ENCODE data around the gene TMEM184B. TPM values are rescaled to one million over a fixed set of nuclear protein-coding genes. Genes with fewer than 3 reads are reported as not detected.

The TMEM184B gene
- polyA plus RNA-seq, 2 of the 4 experiments (the other 2 are of a cell fraction): 22.2 to 36.8 TPM

DNA sequence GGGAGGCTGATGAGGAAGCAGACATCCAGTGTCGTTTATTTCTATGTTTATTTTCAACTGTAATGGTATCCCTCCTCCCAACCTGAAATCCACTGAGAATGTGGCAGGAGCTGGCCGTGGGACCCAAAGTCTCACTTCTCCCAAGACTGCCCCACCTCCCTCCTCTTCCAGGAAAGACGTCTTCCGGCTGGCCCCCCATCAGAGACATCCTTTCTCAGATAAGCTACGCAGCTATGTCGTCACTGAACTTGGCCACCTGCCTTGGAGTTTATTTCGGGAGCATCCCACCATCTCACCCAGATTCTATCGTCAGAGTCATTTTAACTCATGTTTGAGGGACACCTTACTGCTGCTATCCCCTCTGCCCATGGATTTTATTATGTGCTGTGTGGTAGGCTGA is 13.9 kb downstream of the TMEM184B start (continued):
- TF ChIP-seq, protein P1, sequence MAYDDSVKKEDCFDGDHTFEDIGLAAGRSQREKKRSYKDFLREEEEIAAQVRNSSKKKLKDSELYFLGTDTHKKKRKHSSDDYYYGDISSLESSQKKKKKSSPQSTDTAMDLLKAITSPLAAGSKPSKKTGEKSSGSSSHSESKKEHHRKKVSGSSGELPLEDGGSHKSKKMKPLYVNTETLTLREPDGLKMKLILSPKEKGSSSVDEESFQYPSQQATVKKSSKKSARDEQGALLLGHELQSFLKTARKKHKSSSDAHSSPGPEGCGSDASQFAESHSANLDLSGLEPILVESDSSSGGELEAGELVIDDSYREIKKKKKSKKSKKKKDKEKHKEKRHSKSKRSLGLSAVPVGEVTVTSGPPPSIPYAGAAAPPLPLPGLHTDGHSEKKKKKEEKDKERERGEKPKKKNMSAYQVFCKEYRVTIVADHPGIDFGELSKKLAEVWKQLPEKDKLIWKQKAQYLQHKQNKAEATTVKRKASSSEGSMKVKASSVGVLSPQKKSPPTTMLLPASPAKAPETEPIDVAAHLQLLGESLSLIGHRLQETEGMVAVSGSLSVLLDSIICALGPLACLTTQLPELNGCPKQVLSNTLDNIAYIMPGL (CRISPR knock-in tag; IDR thresholded peaks at IDR 0.05; ENCODE audit: borderline replicate concordance): no peak

DNA sequence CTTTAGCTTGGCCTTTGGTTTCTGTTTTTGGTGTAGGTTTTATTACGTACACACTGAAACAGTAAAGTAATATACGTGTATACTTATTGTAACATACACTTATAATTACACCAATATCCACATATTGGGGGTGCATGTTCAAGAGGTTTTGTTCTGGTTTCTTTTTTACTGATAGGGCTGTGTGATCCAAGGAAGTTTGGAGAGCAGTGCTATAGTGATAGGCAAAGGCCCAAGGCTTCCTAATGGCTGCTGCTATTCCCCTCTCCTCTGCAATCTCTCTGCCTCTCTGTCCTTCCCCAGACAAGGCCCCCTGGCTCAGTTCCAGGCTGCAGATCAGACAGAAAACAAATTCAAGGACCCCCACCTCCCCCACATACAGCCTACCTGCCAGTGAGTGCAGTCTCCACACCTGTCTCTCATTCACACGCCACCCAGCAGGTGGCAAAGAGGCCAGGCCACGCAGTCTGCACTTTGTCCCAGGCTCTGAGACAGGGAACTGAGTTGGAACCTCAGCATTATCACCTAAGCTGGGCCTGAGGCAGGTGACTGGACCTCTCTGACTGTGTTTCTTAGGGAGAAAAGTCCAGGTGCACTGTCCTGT is 15.1 kb downstream of the TMEM184B start:
- ATAC-seq (no peak), DNase-seq (ENCODE audit: low read depth in 1 of 2, low spot score in 1 of 2) (no peak), FAIRE-seq (no peak)
- no peaks in the 10 kb centered on the region for H3K9me3 ChIP-seq
- WGBS (ENCODE audit: missing lambda C conversion rate): 94% methylated on average over 2 of the region's 4 CpGs
- 0 out of 3 replicates have a peak, but pooled peaks cover 6% of the 10 kb centered on the region for H3K4me1 ChIP-seq
- CTCF ChIA-PET: no interaction called here
- no peak overlapping the region; a peak in 1 of 6 replicates for H3K27ac ChIP-seq
- no peak overlapping the region for H3K4me3 ChIP-seq
- TF ChIP-seq, protein P2, sequence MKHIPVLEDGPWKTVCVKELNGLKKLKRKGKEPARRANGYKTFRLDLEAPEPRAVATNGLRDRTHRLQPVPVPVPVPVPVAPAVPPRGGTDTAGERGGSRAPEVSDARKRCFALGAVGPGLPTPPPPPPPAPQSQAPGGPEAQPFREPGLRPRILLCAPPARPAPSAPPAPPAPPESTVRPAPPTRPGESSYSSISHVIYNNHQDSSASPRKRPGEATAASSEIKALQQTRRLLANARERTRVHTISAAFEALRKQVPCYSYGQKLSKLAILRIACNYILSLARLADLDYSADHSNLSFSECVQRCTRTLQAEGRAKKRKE (CRISPR knock-in tag; IDR thresholded peaks at IDR 0.05; ENCODE audit: low read depth): no peak
- TF ChIP-seq RNF2 (IDR thresholded peaks at IDR 0.05; ENCODE audit: borderline replicate concordance, low read depth) (no peak), JUNB (IDR thresholded peaks at IDR 0.05) (no peak), MAZ (IDR thresholded peaks at IDR 0.05; ENCODE audit: borderline replicate concordance, low read depth, low read length) (no peak)
- POLR2A ChIA-PET: no interaction called here
- H3K4me2 ChIP-seq: no peak overlapping the region

DNA sequence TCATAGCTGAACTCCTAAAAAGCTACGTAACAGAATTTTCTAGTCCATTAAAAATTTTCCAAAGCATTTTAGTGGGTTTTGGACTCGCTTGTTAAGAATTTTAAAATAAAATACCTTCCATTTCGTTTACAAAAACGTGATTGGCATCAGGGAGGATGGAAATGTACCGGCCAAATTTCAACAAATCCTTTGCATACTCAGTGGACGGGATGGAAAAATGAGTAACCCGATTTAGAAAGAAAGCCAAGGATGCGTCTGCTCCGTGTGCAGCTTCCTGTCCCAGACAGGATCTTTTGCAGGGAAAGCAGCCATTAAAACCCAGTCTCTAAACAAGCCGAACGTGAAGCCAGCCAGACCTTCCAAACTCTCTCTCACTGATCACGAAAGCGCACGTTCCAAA is 15.6 kb downstream of the TMEM184B start:
- POLR2A ChIA-PET: no interaction called here
- WGBS (ENCODE audit: missing lambda C conversion rate): 73% methylated on average over 14 of the region's 14 CpGs
- no peaks in the 10 kb centered on the region for H3K9me3 ChIP-seq
- H3K4me1 ChIP-seq: 0 out of 3 replicates have a peak, but pooled peaks cover 6% of the 10 kb centered on the region
- no peak for DNase-seq (ENCODE audit: low read depth in 1 of 2, low spot score in 1 of 2)
- FAIRE-seq: no peak
- CTCF ChIA-PET: interaction anchor here (0.7 kb wide), 1 partner anchor 13 kb away, joined by 4 read pairs; no protein-coding TSS in a partner anchor
- no peak for TF ChIP-seq NFE2L2 (conservative IDR thresholded peaks at IDR 0.05; ENCODE audit: low read length)
- no peak for TF ChIP-seq POLR2A (IDR thresholded peaks at IDR 0.05; ENCODE audit: low read length)
- no peak for TF ChIP-seq HEYL (CRISPR knock-in tag; IDR thresholded peaks at IDR 0.05)
- no peak for TF ChIP-seq GATA3 (IDR thresholded peaks at IDR 0.05; ENCODE audit: borderline replicate concordance)
- H3K4me2 ChIP-seq: no peak overlapping the region
- no peak overlapping the region for H3K4me3 ChIP-seq
- ATAC-seq: no peak
- no peak overlapping the region for H3K27ac ChIP-seq

DNA sequence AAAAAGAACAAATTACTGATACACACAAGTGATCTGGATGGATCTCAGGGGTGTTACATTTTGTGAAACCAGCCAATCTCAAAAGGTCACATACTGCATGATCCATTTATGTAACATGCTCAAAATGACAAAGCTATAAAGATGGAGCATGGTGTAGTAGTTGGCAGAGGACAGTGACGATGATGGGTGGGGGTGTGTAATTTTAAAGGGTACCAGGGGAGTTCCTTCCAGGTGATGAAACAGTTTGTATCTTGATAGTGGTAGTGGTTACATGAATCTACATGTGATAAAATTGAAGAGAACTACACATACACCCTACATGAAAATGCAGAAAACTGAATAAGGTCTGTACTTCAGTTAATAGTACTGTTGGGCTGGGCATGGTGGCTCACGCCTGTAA is 17.1 kb downstream of the TMEM184B start:
- Histone ChIP-seq H3K9me3 (no peaks in the 10 kb centered on the region), H3K4me1 (0 out of 3 replicates have a peak, but pooled peaks cover 6% of the 10 kb centered on the region), H3K4me2 (no peak overlapping the region), H3K4me3 (no peak overlapping the region), H3K27ac (no peak overlapping the region)
- ATAC-seq (no peak), DNase-seq (ENCODE audit: low read depth in 1 of 2, low spot score in 1 of 2) (no peak), FAIRE-seq (no peak)
- ChIA-PET CTCF (interaction anchor here (1.9 kb wide), 1 partner anchor 141 kb away, joined by 4 read pairs; no protein-coding TSS in a partner anchor), POLR2A (interaction anchor here (0.6 kb wide), 1 partner anchor 646 kb away, joined by 5 read pairs; no protein-coding TSS in a partner anchor)
- 94% methylated on average over 2 of the region's 2 CpGs for WGBS (ENCODE audit: missing lambda C conversion rate)
- no peak for TF ChIP-seq FOXS1 (CRISPR knock-in tag; IDR thresholded peaks at IDR 0.05)
- TF ChIP-seq HOXB13 (CRISPR knock-in tag; IDR thresholded peaks at IDR 0.05; ENCODE audit: low read depth): no peak
- TF ChIP-seq TP53 (CRISPR knock-in tag; IDR thresholded peaks at IDR 0.05): no peak
- TF ChIP-seq SREBF2 (IDR thresholded peaks at IDR 0.05): no peak
- TF ChIP-seq, protein P3, sequence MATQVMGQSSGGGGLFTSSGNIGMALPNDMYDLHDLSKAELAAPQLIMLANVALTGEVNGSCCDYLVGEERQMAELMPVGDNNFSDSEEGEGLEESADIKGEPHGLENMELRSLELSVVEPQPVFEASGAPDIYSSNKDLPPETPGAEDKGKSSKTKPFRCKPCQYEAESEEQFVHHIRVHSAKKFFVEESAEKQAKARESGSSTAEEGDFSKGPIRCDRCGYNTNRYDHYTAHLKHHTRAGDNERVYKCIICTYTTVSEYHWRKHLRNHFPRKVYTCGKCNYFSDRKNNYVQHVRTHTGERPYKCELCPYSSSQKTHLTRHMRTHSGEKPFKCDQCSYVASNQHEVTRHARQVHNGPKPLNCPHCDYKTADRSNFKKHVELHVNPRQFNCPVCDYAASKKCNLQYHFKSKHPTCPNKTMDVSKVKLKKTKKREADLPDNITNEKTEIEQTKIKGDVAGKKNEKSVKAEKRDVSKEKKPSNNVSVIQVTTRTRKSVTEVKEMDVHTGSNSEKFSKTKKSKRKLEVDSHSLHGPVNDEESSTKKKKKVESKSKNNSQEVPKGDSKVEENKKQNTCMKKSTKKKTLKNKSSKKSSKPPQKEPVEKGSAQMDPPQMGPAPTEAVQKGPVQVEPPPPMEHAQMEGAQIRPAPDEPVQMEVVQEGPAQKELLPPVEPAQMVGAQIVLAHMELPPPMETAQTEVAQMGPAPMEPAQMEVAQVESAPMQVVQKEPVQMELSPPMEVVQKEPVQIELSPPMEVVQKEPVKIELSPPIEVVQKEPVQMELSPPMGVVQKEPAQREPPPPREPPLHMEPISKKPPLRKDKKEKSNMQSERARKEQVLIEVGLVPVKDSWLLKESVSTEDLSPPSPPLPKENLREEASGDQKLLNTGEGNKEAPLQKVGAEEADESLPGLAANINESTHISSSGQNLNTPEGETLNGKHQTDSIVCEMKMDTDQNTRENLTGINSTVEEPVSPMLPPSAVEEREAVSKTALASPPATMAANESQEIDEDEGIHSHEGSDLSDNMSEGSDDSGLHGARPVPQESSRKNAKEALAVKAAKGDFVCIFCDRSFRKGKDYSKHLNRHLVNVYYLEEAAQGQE (IDR thresholded peaks at IDR 0.05): no peak
- no peak for TF ChIP-seq EHF (CRISPR knock-in tag; IDR thresholded peaks at IDR 0.05)
- TF ChIP-seq CBX8 (IDR thresholded peaks at IDR 0.05): no peak
- TF ChIP-seq, protein P1 (CRISPR knock-in tag; IDR thresholded peaks at IDR 0.05; ENCODE audit: borderline replicate concordance): no peak
- no peak for TF ChIP-seq NFE2L2 (conservative IDR thresholded peaks at IDR 0.05; ENCODE audit: low read length)
- TF ChIP-seq CEBPB (IDR thresholded peaks at IDR 0.05): no peak
- TF ChIP-seq HOXB5 (CRISPR knock-in tag; IDR thresholded peaks at IDR 0.05): no peak
